Ishikawa (cell line): Measurements from ENCODE around the gene DENND2C.

Experiments
- CEBPB ChIP-seq: IDR thresholded peaks from 2 replicates; pipeline ENCODE4 v1.6.1; 2012
- CREB1 ChIP-seq: IDR thresholded peaks from 2 replicates; pipeline ENCODE4 v1.6.1; 2012; ENCODE audit warnings: low read depth
- EGR1 ChIP-seq: IDR thresholded peaks from 2 replicates; pipeline ENCODE4 v1.6.1; 2012
- EP300 ChIP-seq: IDR thresholded peaks from 2 replicates; pipeline ENCODE4 v1.6.1; 2012; ENCODE audit warnings: borderline replicate concordance
- FOXM1 ChIP-seq: IDR thresholded peaks from 2 replicates; pipeline ENCODE4 v1.6.1; 2012; ENCODE audit warnings: low read depth, borderline replicate concordance
- NFIC ChIP-seq: IDR thresholded peaks from 2 replicates; pipeline ENCODE4 v1.6.1; 2012
- RAD21 ChIP-seq: IDR thresholded peaks from 2 replicates; pipeline ENCODE4 v1.6.1; 2012; ENCODE audit warnings: low read depth
- TAF1 ChIP-seq: IDR thresholded peaks from 2 replicates; pipeline ENCODE4 v1.6.1; 2012; ENCODE audit warnings: low read depth, mild to moderate bottlenecking
- TCF12 ChIP-seq: IDR thresholded peaks from 2 replicates; pipeline ENCODE4 v1.6.1; 2012; ENCODE audit warnings: low read depth
- TEAD4 ChIP-seq: IDR thresholded peaks from 2 replicates; pipeline ENCODE4 v1.6.1; 2012
- YY1 ChIP-seq: IDR thresholded peaks from 2 replicates; pipeline ENCODE4 v1.6.1; 2012; ENCODE audit warnings: low read depth
- ZBTB7A ChIP-seq: IDR thresholded peaks from 2 replicates; pipeline ENCODE4 v1.6.1; 2012; ENCODE audit warnings: low read depth
- TF ChIP-seq, protein P1 (sequence below): IDR thresholded peaks from 2 replicates; pipeline ENCODE4 v1.6.1; 2012; ENCODE audit warnings: low read depth, mild to moderate bottlenecking
- TF ChIP-seq, protein P2 (sequence below): IDR thresholded peaks from 2 replicates; pipeline ENCODE4 v1.6.1; 2012
- TF ChIP-seq, protein P3 (sequence below): IDR thresholded peaks from 2 replicates; pipeline ENCODE4 v1.6.1; 2012

The DENND2C gene

DNA sequence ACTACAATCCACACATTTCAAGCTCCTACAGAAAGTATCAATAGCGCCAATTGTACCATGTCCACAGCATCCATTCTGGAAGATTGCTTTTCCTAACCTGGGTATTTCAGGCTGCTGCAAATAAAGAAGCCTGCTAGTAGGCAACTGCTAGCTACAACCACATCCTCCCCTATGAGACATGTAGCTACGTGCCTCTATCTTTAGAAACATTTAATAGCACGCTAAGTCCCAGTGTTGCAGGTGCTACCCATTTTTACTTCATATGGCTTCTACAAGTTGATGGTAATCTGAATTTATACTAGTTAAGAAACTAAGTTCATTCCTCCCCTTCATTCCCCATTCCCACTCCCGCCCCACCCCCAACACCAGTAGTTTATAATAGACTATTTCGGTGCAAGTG is 32.9 kb upstream of the DENND2C start:
- TF ChIP-seq, protein P1, sequence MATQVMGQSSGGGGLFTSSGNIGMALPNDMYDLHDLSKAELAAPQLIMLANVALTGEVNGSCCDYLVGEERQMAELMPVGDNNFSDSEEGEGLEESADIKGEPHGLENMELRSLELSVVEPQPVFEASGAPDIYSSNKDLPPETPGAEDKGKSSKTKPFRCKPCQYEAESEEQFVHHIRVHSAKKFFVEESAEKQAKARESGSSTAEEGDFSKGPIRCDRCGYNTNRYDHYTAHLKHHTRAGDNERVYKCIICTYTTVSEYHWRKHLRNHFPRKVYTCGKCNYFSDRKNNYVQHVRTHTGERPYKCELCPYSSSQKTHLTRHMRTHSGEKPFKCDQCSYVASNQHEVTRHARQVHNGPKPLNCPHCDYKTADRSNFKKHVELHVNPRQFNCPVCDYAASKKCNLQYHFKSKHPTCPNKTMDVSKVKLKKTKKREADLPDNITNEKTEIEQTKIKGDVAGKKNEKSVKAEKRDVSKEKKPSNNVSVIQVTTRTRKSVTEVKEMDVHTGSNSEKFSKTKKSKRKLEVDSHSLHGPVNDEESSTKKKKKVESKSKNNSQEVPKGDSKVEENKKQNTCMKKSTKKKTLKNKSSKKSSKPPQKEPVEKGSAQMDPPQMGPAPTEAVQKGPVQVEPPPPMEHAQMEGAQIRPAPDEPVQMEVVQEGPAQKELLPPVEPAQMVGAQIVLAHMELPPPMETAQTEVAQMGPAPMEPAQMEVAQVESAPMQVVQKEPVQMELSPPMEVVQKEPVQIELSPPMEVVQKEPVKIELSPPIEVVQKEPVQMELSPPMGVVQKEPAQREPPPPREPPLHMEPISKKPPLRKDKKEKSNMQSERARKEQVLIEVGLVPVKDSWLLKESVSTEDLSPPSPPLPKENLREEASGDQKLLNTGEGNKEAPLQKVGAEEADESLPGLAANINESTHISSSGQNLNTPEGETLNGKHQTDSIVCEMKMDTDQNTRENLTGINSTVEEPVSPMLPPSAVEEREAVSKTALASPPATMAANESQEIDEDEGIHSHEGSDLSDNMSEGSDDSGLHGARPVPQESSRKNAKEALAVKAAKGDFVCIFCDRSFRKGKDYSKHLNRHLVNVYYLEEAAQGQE: no peak
- no peak for TF ChIP-seq CREB1
- TF ChIP-seq FOXM1: no peak
- TF ChIP-seq, protein P2, sequence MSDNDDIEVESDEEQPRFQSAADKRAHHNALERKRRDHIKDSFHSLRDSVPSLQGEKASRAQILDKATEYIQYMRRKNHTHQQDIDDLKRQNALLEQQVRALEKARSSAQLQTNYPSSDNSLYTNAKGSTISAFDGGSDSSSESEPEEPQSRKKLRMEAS: no peak
- no peak for TF ChIP-seq NFIC
- TF ChIP-seq EGR1: no peak
- no peak for TF ChIP-seq TCF12
- TF ChIP-seq TEAD4: no peak
- TF ChIP-seq, protein P3, sequence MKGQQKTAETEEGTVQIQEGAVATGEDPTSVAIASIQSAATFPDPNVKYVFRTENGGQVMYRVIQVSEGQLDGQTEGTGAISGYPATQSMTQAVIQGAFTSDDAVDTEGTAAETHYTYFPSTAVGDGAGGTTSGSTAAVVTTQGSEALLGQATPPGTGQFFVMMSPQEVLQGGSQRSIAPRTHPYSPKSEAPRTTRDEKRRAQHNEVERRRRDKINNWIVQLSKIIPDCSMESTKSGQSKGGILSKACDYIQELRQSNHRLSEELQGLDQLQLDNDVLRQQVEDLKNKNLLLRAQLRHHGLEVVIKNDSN: no peak
- no peak for TF ChIP-seq TAF1

DNA sequence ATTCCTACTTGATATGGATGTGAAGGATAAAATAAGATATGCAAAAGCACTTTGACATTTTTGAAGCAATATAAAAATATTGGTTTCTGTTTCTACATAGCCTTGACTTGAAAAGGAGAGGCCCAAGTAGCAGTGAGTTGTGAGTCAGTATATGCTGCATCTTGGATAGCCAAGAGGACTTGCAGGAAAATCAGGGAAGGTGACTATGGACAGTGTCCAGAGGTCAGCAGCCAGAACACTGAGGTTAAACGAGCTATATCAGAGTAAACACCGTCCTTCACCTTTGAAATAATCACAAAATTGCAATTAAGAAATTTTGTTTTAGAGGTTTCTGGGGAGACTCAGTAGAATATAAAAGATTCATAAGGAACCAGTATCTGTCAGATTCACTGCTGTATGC is 32.1 kb upstream of the DENND2C start:
- TF ChIP-seq, protein P1: no peak
- TF ChIP-seq, protein P3: no peak
- no peak for TF ChIP-seq YY1
- TF ChIP-seq EP300: no peak
- TF ChIP-seq TEAD4: no peak
- TF ChIP-seq, protein P2: no peak
- TF ChIP-seq ZBTB7A: no peak
- no peak for TF ChIP-seq NFIC
- TF ChIP-seq TCF12: no peak
- TF ChIP-seq TAF1: no peak
- no peak for TF ChIP-seq FOXM1
- TF ChIP-seq CREB1: no peak
- TF ChIP-seq CEBPB: no peak
- no peak for TF ChIP-seq RAD21
- no peak for TF ChIP-seq EGR1

DNA sequence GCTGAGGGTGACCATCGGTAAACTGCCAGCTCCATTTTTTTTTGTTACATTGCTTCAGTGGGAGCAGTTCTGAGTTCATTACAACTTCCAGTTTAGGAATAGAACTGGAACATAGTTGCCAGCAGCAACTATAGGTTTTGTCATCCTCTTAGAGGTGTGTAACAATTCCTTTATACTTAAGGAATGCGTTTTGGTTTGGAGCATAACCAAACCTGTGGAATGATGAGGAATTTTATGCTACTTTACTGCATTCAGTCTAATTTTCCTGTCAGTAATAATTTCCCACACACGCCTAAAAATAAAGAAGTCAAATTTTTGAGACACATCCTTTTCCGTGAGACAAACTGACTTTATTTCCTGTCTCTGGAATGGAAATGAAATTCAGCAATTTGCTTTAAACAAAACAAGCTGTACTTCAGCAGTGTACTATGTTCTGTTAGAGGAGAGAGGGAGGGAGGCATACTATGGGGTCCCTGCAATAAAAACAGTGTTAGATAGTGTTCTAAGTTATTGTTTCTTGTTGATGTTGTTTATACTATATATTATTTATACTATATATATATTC is 30.3 kb upstream of the DENND2C start:
- TF ChIP-seq FOXM1 (no peak), ZBTB7A (no peak), EGR1 (no peak), EP300 (no peak), TEAD4 (no peak), YY1 (no peak), CEBPB (no peak)
- TF ChIP-seq, protein P2: no peak
- TF ChIP-seq, protein P3: no peak
- TF ChIP-seq, protein P1: no peak

DNA sequence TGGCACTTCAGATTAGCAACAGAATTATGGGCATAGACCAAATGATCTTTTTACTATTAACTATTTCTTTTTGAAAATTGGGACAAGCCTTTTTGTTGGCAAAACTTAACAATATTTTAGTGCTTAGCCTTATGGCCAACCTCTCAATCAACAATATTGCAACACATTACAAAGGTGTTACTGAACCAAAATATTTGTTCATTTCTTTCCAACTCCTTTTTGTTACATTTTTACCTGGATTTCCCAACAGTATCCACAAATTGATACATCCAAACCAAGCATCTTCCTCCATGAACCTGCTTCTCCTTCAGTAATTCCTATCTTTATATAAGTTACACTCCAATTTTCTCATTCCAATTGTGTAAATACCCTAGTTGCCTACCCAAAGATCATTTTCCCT is 27.0 kb upstream of the DENND2C start:
- TF ChIP-seq EGR1 (no peak), NFIC (no peak), RAD21 (no peak), CEBPB (no peak), FOXM1 (no peak)
- TF ChIP-seq, protein P2: no peak
